NB4 (cell line): ENCODE measurements around the gene PLA2G15.

ENCODE experiments used
- CTCF ChIP-seq: IDR thresholded peaks from one replicate; pipeline ENCODE4 v1.5.1; 2012; ENCODE audit warnings: low read depth, low read length
- MYC ChIP-seq: IDR thresholded peaks from 2 replicates; pipeline ENCODE4 v1.6.1; 2011; ENCODE audit warnings: low read depth, low read length
- POLR2A ChIP-seq: IDR thresholded peaks from 2 replicates; pipeline ENCODE4 v1.6.1; 2011; ENCODE audit warnings: mild to moderate bottlenecking; ENCODE audit not compliant: insufficient read length; ENCODE audit errors: extremely low read depth

- TF ChIP-seq CTCF (no peak), POLR2A (no peak), MYC (no peak)
Observed at GRCh38 chr16:68237243-68238028, 7.7 kb upstream of the PLA2G15 start.
